HG02884 (cell line): ENCODE measurements around the gene ANO1.

ENCODE experiments used
- ATAC-seq: cut with Tn5 transposase; IDR thresholded peaks from one replicate; pipeline ENCODE4 v1.9.1; 2021; ENCODE audit warnings: mild to moderate bottlenecking, moderate library complexity; ENCODE audit not compliant: unreplicated experiment

ANO1 gene

DNA sequence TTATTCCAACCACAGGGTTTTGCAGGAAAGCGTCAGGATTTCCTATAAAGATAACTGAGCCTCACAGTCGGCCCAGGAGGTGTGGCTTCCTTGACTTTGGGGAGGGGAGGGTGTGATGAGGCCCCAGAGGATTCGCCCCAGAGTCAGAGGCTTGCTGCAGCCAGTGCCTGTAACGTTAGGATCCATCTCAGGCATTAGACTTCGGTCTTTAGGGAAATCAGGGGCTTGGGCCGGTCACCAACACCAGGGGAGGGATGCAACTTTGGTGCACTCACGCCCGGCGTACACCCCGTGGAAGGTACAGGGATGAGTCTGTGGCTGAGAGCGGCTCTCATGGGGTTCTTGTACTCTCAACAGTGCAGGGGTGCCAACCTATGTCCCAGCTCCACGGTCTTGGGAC is 5.7 kb upstream of the ANO1 start:
- ATAC-seq, result no peak

DNA sequence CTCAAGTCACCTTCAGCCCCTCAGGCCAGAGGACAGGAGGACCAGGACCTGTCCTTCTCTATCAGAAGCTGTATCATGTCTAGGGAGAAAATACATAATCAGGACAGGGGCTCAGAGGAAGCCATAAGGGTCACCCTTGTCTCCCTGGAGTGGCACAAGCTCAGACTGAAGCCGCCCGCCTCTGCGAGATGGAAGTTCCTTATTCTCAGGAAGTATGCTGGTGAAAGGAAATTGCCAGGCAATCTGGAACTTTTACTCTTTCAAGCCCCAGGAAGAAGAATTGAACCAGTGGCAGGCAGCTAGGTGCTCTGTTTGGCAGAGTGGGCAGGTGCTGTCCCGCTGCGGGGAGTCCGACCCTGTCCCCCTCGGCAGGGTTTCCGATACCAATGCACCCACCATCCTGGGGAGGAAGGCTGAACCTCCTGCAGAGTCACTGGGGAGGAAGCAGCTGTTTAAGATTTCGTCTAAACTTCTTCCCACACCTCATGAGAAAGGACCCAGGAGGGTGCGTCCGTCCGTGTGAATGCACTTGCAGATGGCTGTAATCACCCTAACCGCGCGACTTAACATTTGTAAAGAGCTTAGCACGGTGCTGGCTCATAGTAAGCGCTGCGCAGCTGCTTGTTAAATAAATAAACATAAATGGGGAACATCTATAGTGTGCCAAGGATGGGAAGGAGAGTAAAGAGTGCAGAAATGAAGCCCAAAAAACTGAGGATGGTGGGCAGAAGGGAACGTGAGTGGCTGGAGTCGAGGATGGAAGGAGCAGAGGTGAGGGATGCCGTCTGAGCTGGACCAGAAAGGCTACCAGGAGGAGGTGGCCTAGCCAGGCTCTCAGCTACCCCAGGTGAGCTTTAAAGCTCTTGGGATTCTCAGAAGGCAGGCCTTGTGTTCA is 5.0 kb upstream of the ANO1 start:
- no peak for ATAC-seq

DNA sequence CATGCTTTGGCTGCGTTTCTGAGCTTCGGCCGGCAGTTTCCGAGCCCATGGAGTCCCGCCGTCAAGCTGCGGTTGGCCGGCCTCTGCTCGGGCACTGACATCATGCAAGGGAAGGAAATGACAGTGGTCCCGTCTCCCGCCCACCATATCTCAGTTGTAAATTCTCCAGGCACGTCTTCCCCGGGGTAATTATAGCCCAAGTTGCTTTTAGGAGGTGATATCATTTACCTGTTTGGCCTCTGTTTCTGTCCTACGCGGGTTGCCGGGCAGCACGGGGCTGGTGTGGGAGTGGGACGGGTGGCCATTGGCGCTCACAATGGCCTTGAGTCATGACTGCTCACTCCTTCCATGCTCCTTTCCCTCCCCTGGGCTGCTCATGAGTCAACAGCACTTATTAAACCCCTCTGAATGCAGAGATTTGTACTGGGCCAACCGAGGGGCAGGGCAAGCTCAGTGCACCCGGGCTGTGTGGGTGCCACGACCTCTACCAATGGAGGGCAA is 4.2 kb upstream of the ANO1 start:
- no peak for ATAC-seq

DNA sequence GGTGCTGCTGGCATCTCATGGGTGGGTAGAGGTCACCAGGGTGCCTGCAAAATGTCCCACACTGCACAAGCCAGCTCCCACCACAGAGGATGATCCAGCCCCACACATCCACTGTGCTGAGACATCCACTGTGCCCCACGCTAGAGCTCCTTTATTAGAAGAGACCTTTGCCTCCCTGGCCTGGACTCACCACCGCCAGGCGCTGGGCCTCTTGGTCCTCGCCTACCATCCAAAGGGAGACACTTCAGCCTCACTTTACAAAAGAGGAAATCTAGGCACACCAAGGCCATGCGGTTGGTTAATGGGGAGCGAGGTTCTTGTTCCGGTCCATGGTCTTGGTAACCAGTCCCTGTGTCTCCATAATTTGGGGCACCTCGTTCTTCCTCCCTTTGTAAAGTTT is 3.4 kb upstream of the ANO1 start:
- no peak for ATAC-seq

DNA sequence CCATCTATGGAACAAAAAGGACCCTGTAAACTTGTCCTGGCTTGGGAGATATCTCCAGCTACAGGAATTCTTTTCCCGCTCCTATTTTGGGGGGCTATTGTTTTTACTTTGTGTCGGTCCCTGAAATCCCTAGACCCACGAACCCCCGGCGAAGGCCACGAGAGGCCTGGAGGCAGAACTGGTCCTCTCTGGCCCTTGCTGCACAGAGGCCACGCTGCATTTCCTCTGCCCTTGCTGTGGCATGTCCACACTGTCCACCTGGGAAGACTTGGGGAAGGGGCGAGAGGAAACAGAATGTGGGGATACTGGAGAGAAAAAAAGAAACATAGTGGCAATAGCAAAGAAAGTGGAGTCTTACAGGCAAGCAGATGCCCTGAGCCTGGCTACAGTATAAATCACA is 2.3 kb upstream of the ANO1 start:
- ATAC-seq, result no peak

DNA sequence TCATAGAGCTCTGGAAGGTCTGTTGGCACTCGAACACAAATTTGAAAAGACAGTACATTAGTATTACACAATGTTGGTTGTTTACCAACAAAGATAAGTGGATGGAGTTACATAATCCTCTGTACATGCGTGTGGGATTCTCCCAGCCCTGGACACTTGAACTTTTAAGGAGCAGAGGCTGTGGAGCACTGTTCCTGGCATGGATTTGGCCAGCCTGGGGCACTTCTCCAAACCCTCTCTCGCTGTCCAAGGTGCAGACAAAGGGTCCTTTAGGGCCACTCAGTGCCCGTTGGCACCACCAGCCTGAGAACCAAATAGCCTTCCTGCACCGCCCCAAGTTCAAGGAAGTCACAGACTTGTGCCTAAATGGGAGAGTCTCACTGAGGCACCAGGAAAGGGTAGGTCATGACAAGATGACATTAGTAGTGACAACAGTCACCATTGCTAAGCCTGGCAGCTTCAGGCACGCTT is 1.6 kb upstream of the ANO1 start:
- ATAC-seq, result no peak

DNA sequence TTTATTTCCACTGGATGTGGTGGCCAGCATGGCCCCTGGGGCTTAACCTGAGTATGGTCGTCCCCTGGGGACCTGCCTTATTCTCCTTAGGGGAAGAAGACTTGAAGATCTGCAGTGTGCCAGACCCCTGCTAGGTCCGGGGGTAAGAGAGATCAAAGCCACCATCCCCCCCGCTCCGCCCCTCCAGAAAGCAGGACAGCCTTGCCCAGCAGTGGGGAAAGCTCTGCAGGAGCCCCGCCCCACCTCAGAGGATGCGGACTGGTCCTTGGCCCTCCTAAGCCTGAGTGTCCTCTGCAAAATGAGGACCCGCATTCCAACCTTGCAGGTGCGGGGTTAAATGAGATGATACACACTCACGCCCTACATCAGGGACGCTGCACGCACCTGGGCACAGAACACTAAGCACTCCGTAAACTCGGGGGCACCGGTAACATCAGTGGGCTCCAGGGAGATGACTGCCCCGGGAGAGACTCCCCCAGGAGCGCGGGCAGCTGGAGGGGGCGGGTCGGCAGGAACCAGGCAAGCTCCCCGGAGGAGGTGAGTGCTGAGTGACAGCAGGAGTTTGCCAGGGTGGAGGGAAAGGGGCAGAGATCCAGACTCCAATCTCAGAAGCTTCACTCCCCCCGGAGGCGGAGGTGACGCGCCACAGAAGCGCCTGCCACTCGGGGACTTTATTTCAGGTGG is 564 bp upstream of the ANO1 start:
- no peak for ATAC-seq

DNA sequence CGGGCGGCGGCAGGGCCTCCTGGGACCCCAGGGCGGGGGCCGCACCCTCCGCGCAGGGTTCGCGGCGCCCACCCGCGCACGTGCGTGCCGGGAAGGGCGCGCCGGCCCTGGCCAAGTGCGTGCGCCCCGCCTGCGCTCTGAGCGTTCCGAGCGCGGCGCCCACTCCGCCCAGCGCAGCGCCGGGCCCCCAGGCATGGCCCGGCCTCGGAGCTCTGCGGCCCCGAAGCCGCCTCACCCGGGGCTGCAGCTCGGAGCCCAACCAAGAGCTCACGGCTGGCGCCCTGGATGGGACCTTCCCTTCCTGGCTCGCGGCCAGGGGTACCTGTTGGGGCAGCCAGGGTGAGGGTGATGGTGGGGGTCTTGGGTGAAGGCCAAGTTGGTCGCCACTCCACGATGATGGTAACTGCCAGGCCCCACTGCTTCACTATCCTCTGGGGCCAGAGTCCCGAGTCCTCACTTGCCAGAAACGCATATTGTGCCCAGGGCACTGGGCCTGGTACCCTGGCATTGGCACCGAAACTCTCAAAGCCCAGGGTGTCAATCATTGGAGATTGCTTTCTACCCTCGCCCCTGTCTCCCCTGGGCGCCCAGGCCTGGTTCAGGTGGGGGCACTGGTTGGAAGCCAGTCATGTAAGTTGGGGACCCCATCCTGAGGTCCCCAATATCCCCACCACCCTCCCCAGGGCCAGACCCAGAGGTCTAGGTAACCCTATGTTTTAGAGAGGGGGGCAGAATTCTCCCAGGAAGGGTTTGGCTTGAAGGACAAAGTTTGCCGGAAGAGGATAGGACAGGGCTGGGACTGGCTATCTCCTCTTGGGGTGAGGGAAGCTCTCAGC is 882 bp downstream of the ANO1 start:
- ATAC-seq, result no peak

DNA sequence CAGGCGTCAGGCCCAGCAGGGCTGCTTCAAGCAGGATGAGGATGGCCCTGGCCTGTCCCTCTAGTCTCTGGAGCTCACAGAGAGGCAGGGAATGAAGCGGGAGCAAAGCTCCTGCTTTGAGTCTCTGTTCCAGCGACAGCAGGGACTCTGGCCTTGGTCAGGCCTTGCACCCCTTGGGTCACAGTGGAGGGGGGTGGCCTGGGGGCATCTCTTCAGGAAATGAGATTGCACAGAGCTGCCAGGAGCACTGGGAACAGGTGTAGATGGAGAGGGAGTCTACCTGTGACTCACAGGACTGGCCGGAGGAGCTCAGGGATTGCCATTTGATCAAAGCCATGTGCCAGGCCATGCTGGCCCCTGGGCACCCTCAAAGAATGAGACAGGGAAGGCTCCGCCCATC is 1.6 kb downstream of the ANO1 start:
- ATAC-seq, result no peak

DNA sequence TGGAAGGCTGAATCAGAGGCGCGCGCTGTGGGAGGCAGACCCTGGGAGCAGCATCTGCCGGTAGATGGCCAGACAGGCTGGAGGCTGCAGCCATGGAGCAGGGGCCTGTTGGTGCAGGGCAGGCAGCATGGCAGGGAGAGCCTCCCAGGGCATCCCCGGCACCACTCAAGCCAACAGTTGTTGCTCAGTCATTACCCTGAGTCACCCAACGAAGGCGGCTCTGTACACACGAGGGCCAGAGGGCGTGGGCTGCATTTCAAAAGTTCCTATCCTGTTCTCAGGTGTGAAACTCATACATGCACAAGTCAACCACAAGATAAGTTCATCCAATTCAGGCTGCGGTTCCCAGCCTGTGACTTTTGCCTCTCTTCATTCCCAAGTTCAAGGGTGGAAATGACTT is 2.6 kb downstream of the ANO1 start:
- no peak for ATAC-seq

DNA sequence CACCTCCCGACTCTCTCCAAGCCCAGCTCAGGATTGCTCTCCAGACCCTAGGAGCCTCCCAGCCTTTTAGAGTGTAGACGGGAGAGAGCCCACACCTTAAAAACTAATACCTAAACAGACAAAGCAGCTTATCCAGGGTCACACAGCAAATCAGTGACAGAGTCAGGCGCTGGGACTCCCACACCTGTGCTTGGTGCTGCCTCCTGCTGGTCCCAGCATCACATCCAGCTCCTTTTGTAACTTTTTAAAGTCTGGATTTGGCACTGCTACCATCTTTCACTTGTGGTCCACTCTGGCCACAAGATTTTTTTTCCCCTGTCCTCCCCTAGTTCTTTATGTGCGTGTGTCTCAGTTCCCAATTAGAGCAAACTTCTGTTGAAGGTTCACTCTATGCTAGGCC is 4.7 kb downstream of the ANO1 start:
- ATAC-seq, result no peak

DNA sequence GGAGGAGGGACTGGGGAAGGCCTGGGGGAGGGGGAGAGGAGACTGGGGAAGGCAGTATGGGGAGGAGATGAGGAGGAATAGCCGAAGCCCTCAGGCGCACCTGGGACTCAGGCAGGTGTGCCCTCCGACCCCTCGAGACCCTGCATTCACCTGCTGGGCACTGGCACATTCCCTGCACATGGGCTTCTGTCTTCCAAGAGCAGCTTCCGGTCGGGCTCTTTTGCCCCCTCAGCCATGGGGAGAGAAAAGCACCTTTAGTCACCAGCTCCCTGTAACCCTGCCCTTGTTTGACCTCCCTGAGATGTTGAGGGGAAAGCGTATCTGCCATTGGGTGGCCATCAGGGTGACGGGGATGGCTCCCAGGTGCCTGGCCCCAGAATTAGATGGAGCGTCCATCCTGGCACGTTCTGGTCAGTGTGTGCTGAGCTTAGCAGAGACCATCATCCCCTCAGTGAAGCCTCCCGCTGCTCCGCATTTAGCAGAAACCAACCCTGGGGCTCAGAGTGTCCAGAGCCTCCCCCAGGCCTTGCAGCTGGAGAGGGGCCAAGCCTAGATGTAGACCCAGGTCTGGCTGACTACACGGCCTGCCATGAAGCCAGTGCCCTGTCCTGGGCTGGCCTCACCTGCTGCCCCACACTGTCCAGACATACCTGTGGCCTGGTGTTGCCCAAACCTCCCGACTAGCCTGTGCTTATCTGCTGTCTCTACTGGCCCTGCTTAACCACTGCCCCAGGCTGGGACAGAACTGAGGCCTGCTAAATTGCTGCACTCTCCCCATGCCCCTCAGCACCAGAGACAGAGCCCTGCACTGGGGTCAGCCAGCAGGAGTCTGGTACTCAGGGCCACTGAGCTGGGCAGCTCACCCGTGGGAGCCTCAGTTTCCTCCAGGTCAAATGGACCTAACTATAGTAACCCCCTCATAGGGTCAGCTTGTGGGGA is 6.2 kb downstream of the ANO1 start:
- ATAC-seq, result no peak

DNA sequence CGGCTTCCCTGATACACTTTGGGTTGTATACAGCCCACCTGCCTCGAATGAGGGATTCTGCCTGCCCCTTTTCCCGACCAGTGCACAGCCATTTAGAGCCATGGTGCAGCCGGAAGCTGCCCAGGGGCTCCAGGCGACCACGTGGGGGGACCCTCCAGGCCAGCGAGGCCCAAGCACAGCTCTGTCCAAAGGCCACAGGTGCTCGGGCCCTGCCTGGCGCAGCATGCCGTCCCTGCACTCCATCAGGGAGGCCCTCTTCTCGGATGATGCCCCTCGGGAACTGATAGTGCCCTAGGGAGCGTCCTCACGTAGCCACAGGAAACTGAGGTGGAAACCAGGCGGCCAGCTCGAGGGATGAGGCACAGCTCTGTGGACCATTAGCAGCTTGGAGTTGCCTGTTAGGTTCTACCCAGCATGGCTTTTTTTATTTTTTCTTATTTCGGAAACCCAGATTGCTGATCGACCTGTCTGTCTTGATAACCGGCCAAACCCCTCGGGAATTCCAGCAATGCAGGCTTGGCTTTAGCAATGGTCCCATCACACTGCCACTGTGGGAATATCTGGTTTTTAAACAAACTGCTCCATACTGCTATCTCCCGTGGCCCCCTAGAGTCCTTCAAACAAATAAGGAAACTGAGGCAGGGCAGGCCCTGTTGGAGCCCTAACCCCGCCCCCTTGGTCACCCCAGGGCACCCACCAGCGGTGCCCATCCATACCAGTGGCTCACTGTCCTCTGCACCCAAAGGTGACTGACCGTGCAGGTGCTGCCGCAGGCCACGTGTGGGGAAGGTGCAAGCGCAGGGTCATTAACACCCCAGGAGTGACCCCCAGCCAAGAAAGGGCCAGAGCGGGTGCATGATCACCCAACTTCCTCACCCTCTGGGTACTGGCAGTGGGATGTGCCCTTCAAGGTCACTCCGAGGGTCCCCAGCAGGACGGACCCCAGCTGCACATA is 8.0 kb downstream of the ANO1 start:
- ATAC-seq, result no peak

DNA sequence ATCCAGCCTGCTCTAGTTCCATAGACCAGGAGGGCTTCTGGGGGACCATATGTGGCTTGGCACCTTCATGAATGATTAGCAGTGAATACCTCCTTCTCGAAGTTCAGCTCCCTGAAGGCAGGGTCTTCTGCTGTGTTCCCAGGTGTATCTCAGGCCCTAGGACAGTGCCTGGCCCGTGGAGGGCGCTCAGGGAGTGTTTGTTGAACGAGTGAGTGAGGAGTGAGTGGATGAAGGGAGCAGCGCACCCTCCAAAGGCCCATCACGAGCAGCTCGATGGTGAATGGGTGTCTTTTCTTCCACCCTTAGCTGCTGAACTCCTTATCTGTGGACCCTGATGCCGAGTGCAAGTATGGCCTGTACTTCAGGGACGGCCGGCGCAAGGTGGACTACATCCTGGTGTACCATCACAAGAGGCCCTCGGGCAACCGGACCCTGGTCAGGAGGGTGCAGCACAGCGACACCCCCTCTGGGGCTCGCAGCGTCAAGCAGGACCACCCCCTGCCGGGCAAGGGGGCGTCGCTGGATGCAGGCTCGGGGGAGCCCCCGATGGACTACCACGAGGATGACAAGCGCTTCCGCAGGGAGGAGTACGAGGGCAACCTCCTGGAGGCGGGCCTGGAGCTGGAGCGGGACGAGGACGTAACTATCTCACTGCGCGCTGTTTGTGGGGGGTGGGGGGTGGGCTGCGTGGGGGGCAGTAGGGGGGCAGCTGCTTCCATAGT is 9.5 kb downstream of the ANO1 start:
- no peak for ATAC-seq

DNA sequence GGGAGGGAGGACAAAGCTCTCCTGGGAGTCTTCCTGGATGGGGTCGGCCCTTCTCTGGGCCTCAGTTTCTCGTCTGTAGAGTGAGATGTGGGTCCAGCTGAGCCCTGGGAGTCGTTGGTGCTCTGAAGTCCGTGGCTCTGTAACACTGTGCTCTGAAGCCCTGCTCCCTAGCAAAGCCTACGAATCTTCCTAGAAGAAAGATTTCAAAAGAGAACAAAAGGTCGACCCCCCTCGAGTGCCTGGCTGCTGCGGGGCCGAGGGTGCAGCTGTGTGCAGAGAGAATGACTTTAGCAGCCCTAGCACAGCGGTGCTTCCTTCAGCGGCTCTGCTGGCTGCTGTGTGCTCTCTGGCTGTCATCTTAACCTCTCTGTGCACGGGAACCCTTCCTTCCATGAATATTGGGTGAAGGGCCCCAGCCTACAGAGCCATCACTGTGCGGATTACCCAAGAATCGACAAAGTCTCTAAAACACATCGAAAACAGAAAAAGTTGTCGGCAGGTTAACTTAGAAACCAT is 10.7 kb downstream of the ANO1 start:
- ATAC-seq, result no peak

DNA sequence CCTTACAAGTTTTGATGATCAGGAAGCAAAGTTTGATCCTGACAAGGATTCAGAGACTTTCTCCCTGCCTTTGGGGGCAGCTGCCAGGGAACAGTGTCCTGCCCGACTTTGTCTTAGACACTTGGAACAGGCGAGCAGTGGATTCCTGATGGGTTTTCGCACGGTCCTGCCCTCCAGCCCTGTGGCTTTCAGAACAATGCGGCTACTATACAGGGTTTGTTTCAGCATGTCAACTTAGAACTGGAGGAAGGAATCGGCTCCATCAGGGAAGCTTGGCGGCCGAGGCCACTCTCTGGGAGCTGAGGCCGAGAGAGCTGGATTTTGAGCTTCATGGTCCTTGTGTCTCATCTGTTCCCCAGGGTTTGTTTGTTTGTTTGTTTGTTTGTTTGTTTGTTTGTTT is 11.5 kb downstream of the ANO1 start:
- no peak for ATAC-seq

DNA sequence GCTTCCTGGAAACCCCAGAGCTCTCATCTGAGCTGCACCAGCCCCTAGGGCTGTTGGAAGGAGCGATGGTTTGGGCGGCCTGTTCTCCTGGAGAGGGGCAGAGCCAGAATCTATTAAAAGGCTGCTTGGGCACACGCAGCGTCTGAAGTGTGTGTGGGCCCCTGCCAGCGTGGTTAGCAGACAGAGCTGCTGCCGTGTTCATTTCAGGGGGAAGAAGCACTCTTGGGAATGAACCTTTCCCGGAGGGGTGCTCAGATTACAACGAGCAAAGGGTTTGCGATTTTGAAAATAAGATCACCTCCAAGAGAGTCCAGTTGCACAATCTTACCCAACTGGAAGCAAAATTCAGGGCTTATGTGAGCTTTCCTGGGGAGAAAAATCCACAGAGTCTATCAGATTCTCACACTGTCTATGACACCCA is 12.9 kb downstream of the ANO1 start:
- no peak for ATAC-seq

DNA sequence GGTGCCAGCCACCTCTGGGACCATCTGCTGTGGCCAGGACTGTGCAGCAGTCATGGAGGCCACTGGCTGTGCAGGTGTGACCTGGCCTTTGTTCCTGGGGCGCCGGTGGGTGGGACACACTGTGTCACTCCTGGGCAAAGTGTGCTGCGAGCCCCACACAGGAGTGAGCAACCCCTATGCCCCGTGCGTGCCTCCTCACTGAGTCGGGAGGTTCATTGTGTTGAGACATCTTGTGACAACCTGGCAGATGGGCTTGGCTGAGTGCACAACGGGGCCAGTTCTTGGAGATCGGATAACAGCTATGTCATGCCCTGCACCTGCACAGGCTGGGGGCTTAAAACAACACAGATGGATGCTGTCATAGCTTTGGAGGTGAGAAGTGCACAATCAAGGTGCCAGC is 13.5 kb downstream of the ANO1 start:
- ATAC-seq, result no peak
